HEK293 (cell line): Measurements from ENCODE around the gene CYP24A1.

Experiments
- BCL11B ChIP-seq: fragments of 450-650 bp; formaldehyde crosslinking; IDR thresholded peaks from 2 replicates; pipeline ENCODE4 v1.5.1; 2016; ENCODE audit warnings: low read depth, missing biosample characterization, missing genetic modification characterization
- HOXC10 ChIP-seq: sonication (generic); formaldehyde crosslinking; IDR thresholded peaks from 2 replicates; pipeline ENCODE4 v1.8.1; 2023; ENCODE audit warnings: mild to moderate bottlenecking, missing genetic modification reagents
- HOXD13 ChIP-seq: sonication (generic); formaldehyde crosslinking; IDR thresholded peaks from 2 replicates; pipeline ENCODE4 v1.8.0; 2022; ENCODE audit warnings: missing genetic modification reagents, borderline replicate concordance
- REST ChIP-seq: fragments of 450-650 bp; formaldehyde crosslinking; IDR thresholded peaks from 2 replicates; pipeline ENCODE4 v1.5.1; 2016; ENCODE audit warnings: missing biosample characterization, missing genetic modification characterization
- SP2 ChIP-seq: fragments of 450-650 bp; formaldehyde crosslinking; IDR thresholded peaks from 2 replicates; pipeline ENCODE4 v1.5.1; 2016; ENCODE audit warnings: missing biosample characterization, missing genetic modification characterization
- YY1 ChIP-seq: fragments of 450-650 bp; formaldehyde crosslinking; IDR thresholded peaks from 2 replicates; pipeline ENCODE4 v1.5.1; 2018; ENCODE audit warnings: missing biosample characterization, missing genetic modification characterization
- ZBTB44 ChIP-seq: fragments of 450-650 bp; IDR thresholded peaks from 2 replicates; pipeline ENCODE4 v1.5.1; 2018; ENCODE audit warnings: missing biosample characterization, mild to moderate bottlenecking, missing genetic modification characterization
- ZBTB7A ChIP-seq: fragments of 450-650 bp; formaldehyde crosslinking; IDR thresholded peaks from 2 replicates; pipeline ENCODE4 v1.5.1; 2016; ENCODE audit warnings: low read depth, missing biosample characterization, missing genetic modification characterization
- ZNF10 ChIP-seq: fragments of 450-650 bp; formaldehyde crosslinking; IDR thresholded peaks from 2 replicates; pipeline ENCODE4 v1.5.1; 2017; ENCODE audit warnings: missing biosample characterization, missing genetic modification characterization
- ZNF138 ChIP-seq: fragments of 450-650 bp; formaldehyde crosslinking; IDR thresholded peaks from 2 replicates; pipeline ENCODE4 v1.5.1; 2016; ENCODE audit warnings: missing biosample characterization, missing genetic modification characterization, borderline replicate concordance
- ZNF175 ChIP-seq: fragments of 450-650 bp; formaldehyde crosslinking; IDR thresholded peaks from 2 replicates; pipeline ENCODE4 v1.5.1; 2016; ENCODE audit warnings: missing biosample characterization, missing genetic modification characterization
- ZNF18 ChIP-seq: fragments of 450-650 bp; formaldehyde crosslinking; IDR thresholded peaks from 2 replicates; pipeline ENCODE4 v1.5.1; 2016; ENCODE audit warnings: missing biosample characterization, missing genetic modification characterization
- ZNF221 ChIP-seq: fragments of 450-650 bp; formaldehyde crosslinking; IDR thresholded peaks from 2 replicates; pipeline ENCODE4 v1.5.1; 2017; ENCODE audit warnings: missing biosample characterization, missing genetic modification characterization, borderline replicate concordance
- ZNF239 ChIP-seq: fragments of 450-650 bp; formaldehyde crosslinking; IDR thresholded peaks from 2 replicates; pipeline ENCODE4 v1.5.1; 2016; ENCODE audit warnings: missing biosample characterization, missing genetic modification characterization
- ZNF311 ChIP-seq: fragments of 450-650 bp; formaldehyde crosslinking; IDR thresholded peaks from 2 replicates; pipeline ENCODE4 v1.5.1; 2017; ENCODE audit warnings: missing biosample characterization, missing genetic modification characterization, borderline replicate concordance
- ZNF324 ChIP-seq: fragments of 450-650 bp; formaldehyde crosslinking; IDR thresholded peaks from 2 replicates; pipeline ENCODE4 v1.5.1; 2016; ENCODE audit warnings: missing biosample characterization, missing genetic modification characterization
- ZNF423 ChIP-seq: fragments of 450-650 bp; formaldehyde crosslinking; IDR thresholded peaks from 2 replicates; pipeline ENCODE4 v1.5.1; 2016; ENCODE audit warnings: missing biosample characterization, missing genetic modification characterization
- ZNF514 ChIP-seq: fragments of 450-650 bp; formaldehyde crosslinking; IDR thresholded peaks from 2 replicates; pipeline ENCODE4 v1.5.1; 2016; ENCODE audit warnings: missing biosample characterization, missing genetic modification characterization
- ZNF548 ChIP-seq: fragments of 450-650 bp; formaldehyde crosslinking; IDR thresholded peaks from 2 replicates; pipeline ENCODE4 v1.5.1; 2016; ENCODE audit warnings: missing biosample characterization, missing genetic modification characterization
- ZNF558 ChIP-seq: fragments of 450-650 bp; formaldehyde crosslinking; IDR thresholded peaks from 2 replicates; pipeline ENCODE4 v1.5.1; 2016; ENCODE audit warnings: missing biosample characterization, missing genetic modification characterization
- ZNF571 ChIP-seq: fragments of 450-650 bp; formaldehyde crosslinking; IDR thresholded peaks from 2 replicates; pipeline ENCODE4 v1.5.0; 2017; ENCODE audit warnings: missing biosample characterization, missing genetic modification characterization
- ZNF664 ChIP-seq: fragments of 450-650 bp; formaldehyde crosslinking; IDR thresholded peaks from 2 replicates; pipeline ENCODE4 v1.5.1; 2016; ENCODE audit warnings: missing biosample characterization, missing genetic modification characterization
- ZNF776 ChIP-seq: fragments of 450-650 bp; formaldehyde crosslinking; IDR thresholded peaks from 2 replicates; pipeline ENCODE4 v1.5.0; 2017; ENCODE audit warnings: missing biosample characterization, missing genetic modification characterization, borderline replicate concordance
- ZNF777 ChIP-seq: fragments of 450-650 bp; formaldehyde crosslinking; IDR thresholded peaks from 2 replicates; pipeline ENCODE4 v1.5.1; 2017; ENCODE audit warnings: missing biosample characterization, missing genetic modification characterization, borderline replicate concordance
- ZSCAN23 ChIP-seq: fragments of 450-650 bp; formaldehyde crosslinking; IDR thresholded peaks from 2 replicates; pipeline ENCODE4 v1.5.1; 2016; ENCODE audit warnings: missing biosample characterization, missing genetic modification characterization
- TF ChIP-seq, protein P1 (sequence below): fragments of 450-650 bp; formaldehyde crosslinking; IDR thresholded peaks from 2 replicates; pipeline ENCODE4 v1.5.1; 2016; ENCODE audit warnings: missing biosample characterization, missing genetic modification characterization
- TF ChIP-seq, protein P2 (sequence below): fragments of 450-650 bp; formaldehyde crosslinking; IDR thresholded peaks from 2 replicates; pipeline ENCODE4 v1.5.1; 2017; ENCODE audit warnings: missing biosample characterization, missing genetic modification characterization
- TF ChIP-seq, protein P3 (sequence below): fragments of 450-650 bp; formaldehyde crosslinking; IDR thresholded peaks from 2 replicates; pipeline ENCODE4 v1.5.1; 2016; ENCODE audit warnings: missing biosample characterization, missing genetic modification characterization
- TF ChIP-seq, protein P4 (sequence below): fragments of 450-650 bp; formaldehyde crosslinking; optimal IDR thresholded peaks from 2 replicates; pipeline ENCODE3; 2016; ENCODE audit warnings: missing biosample characterization, mild to moderate bottlenecking, missing genetic modification characterization

Gene CYP24A1

GRCh38 chr20:54207743-54208547 is 34.2 kb upstream of the CYP24A1 start, which contains the start of gene PFDN4 (continued):
- TF ChIP-seq ZNF221 (tag by site-specific recombination) (no peak), ZNF423 (tag by site-specific recombination) (no peak), ZNF10 (0 out of 2 replicates have a peak, but pooled peaks have one; percentile 11), ZNF18 (tag by site-specific recombination) (no peak), ZSCAN23 (peak; percentile 92; the same call in 1 of the 2 replicates), ZNF239 (tag by site-specific recombination) (no peak), ZNF324 (tag by site-specific recombination) (peak; percentile 68), ZNF138 (tag by site-specific recombination) (no peak), ZNF777 (no peak; the same call in 1 of the 2 replicates), ZBTB7A (tag by site-specific recombination) (0 out of 2 replicates have a peak, but pooled peaks have one; percentile 39), ZNF571 (tag by site-specific recombination) (no peak), HOXC10 (CRISPR knock-in tag) (no peak), HOXD13 (no peak; the same call in 1 of the 2 replicates), ZNF664 (no peak), ZNF548 (tag by site-specific recombination) (no peak), ZNF311 (tag by site-specific recombination) (no peak), YY1 (tag by site-specific recombination) (peak; percentile 98), ZBTB44 (tag by site-specific recombination) (no peak), ZNF776 (no peak), BCL11B (tag by site-specific recombination) (no peak), ZNF558 (tag by site-specific recombination) (no peak), ZNF514 (tag by site-specific recombination) (no peak), SP2 (tag by site-specific recombination) (no peak; the same call in 1 of the 2 replicates), ZNF175 (no peak), REST (tag by site-specific recombination) (no peak)
- TF ChIP-seq, protein P1, sequence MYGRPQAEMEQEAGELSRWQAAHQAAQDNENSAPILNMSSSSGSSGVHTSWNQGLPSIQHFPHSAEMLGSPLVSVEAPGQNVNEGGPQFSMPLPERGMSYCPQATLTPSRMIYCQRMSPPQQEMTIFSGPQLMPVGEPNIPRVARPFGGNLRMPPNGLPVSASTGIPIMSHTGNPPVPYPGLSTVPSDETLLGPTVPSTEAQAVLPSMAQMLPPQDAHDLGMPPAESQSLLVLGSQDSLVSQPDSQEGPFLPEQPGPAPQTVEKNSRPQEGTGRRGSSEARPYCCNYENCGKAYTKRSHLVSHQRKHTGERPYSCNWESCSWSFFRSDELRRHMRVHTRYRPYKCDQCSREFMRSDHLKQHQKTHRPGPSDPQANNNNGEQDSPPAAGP = peak; percentile 92
- TF ChIP-seq, protein P2, sequence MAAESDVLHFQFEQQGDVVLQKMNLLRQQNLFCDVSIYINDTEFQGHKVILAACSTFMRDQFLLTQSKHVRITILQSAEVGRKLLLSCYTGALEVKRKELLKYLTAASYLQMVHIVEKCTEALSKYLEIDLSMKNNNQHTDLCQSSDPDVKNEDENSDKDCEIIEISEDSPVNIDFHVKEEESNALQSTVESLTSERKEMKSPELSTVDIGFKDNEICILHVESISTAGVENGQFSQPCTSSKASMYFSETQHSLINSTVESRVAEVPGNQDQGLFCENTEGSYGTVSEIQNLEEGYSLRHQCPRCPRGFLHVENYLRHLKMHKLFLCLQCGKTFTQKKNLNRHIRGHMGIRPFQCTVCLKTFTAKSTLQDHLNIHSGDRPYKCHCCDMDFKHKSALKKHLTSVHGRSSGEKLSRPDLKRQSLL = peak; percentile 4; the same call in 1 of the 2 replicates
- TF ChIP-seq, protein P3, sequence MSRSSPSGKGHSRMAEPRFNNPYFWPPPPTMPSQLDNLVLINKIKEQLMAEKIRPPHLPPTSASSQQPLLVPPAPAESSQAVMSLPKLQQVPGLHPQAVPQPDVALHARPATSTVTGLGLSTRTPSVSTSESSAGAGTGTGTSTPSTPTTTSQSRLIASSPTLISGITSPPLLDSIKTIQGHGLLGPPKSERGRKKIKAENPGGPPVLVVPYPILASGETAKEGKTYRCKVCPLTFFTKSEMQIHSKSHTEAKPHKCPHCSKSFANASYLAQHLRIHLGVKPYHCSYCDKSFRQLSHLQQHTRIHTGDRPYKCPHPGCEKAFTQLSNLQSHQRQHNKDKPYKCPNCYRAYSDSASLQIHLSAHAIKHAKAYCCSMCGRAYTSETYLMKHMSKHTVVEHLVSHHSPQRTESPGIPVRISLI (tag by site-specific recombination) = no peak
- TF ChIP-seq, protein P4, sequence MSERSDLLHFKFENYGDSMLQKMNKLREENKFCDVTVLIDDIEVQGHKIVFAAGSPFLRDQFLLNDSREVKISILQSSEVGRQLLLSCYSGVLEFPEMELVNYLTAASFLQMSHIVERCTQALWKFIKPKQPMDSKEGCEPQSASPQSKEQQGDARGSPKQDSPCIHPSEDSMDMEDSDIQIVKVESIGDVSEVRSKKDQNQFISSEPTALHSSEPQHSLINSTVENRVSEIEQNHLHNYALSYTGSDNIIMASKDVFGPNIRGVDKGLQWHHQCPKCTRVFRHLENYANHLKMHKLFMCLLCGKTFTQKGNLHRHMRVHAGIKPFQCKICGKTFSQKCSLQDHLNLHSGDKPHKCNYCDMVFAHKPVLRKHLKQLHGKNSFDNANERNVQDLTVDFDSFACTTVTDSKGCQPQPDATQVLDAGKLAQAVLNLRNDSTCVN = peak; percentile 88
